ENCODE measurements around the gene BANF1.

DNA sequence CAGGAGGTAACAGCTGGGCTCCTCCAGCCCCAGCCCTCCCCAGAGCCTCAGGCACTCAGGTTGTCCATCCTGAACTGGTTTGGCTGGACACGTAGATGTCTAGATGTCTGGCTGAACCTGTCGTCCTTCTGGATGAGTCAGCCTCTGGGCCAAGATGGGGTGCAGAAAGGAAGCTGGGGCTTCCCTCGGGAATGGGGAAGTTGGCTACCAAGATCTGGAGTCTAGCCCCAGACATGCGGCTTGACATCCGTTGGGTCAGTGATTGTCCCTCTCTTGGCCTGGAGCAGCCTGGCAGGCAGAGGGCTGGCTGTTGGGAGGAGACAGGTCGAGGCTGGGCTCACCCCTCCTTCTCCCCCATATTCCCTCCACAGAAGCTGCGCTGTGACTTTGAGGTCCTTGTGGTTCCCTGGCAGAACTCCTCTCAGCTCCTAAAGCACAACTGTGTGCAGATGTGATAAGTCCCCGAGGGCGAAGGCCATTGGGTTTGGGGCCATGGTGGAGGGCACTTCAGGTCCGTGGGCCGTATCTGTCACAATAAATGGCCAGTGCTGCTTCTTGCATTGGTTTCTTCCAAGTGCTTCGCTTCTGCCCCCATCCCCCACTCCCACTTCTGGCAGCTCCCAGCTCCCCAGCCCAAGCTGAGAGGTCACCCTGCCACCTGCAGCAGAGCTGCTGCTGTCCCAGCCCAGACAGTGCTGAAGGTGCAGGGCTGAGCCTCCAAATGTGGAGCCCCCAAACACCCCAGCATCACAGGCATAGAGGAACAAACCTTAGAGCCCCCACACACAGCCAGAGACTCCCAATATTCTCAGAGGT is 10.9 kb downstream of the BANF1 start:
- TF ChIP-seq, protein P1, sequence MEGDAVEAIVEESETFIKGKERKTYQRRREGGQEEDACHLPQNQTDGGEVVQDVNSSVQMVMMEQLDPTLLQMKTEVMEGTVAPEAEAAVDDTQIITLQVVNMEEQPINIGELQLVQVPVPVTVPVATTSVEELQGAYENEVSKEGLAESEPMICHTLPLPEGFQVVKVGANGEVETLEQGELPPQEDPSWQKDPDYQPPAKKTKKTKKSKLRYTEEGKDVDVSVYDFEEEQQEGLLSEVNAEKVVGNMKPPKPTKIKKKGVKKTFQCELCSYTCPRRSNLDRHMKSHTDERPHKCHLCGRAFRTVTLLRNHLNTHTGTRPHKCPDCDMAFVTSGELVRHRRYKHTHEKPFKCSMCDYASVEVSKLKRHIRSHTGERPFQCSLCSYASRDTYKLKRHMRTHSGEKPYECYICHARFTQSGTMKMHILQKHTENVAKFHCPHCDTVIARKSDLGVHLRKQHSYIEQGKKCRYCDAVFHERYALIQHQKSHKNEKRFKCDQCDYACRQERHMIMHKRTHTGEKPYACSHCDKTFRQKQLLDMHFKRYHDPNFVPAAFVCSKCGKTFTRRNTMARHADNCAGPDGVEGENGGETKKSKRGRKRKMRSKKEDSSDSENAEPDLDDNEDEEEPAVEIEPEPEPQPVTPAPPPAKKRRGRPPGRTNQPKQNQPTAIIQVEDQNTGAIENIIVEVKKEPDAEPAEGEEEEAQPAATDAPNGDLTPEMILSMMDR (IDR thresholded peaks at IDR 0.05; ENCODE audit: low read depth, low read length, missing input control), result no peak
- TF ChIP-seq GABPA (IDR thresholded peaks at IDR 0.05 in 1 of 2, conservative IDR thresholded peaks at IDR 0.05 in 1 of 2) (no peak), FOXA1 (IDR thresholded peaks at IDR 0.05) (no peak), NR2F2 (IDR thresholded peaks at IDR 0.05) (no peak), RAD21 (IDR thresholded peaks at IDR 0.05) (no peak), SP1 (IDR thresholded peaks at IDR 0.05) (no peak), JUND (IDR thresholded peaks at IDR 0.05) (no peak), FOXA2 (IDR thresholded peaks at IDR 0.05) (no peak), TAF1 (conservative IDR thresholded peaks at IDR 0.05) (no peak)
- TF ChIP-seq, protein P2, sequence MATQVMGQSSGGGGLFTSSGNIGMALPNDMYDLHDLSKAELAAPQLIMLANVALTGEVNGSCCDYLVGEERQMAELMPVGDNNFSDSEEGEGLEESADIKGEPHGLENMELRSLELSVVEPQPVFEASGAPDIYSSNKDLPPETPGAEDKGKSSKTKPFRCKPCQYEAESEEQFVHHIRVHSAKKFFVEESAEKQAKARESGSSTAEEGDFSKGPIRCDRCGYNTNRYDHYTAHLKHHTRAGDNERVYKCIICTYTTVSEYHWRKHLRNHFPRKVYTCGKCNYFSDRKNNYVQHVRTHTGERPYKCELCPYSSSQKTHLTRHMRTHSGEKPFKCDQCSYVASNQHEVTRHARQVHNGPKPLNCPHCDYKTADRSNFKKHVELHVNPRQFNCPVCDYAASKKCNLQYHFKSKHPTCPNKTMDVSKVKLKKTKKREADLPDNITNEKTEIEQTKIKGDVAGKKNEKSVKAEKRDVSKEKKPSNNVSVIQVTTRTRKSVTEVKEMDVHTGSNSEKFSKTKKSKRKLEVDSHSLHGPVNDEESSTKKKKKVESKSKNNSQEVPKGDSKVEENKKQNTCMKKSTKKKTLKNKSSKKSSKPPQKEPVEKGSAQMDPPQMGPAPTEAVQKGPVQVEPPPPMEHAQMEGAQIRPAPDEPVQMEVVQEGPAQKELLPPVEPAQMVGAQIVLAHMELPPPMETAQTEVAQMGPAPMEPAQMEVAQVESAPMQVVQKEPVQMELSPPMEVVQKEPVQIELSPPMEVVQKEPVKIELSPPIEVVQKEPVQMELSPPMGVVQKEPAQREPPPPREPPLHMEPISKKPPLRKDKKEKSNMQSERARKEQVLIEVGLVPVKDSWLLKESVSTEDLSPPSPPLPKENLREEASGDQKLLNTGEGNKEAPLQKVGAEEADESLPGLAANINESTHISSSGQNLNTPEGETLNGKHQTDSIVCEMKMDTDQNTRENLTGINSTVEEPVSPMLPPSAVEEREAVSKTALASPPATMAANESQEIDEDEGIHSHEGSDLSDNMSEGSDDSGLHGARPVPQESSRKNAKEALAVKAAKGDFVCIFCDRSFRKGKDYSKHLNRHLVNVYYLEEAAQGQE (IDR thresholded peaks at IDR 0.05), result no peak
- TF ChIP-seq, protein P3, sequence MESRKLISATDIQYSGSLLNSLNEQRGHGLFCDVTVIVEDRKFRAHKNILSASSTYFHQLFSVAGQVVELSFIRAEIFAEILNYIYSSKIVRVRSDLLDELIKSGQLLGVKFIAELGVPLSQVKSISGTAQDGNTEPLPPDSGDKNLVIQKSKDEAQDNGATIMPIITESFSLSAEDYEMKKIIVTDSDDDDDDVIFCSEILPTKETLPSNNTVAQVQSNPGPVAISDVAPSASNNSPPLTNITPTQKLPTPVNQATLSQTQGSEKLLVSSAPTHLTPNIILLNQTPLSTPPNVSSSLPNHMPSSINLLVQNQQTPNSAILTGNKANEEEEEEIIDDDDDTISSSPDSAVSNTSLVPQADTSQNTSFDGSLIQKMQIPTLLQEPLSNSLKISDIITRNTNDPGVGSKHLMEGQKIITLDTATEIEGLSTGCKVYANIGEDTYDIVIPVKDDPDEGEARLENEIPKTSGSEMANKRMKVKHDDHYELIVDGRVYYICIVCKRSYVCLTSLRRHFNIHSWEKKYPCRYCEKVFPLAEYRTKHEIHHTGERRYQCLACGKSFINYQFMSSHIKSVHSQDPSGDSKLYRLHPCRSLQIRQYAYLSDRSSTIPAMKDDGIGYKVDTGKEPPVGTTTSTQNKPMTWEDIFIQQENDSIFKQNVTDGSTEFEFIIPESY (IDR thresholded peaks at IDR 0.05), result no peak
- TF ChIP-seq, protein P4, sequence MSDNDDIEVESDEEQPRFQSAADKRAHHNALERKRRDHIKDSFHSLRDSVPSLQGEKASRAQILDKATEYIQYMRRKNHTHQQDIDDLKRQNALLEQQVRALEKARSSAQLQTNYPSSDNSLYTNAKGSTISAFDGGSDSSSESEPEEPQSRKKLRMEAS (IDR thresholded peaks at IDR 0.05), result no peak
